Lower leg skin (tissue), 3 donors: Measurements from ENCODE around the gene EIF2AK2.

Experiments
- POLR2A ChIP-seq, 2 donors: fragments of 450-650 bp; IDR thresholded peaks; one replicate each; pipeline ENCODE4 v1.6.1; 2016 to 2017; ENCODE audit warnings: antibody characterized with exemption in 2 of 2, mild to moderate bottlenecking in 1 of 2, moderate library complexity in 1 of 2
- TF ChIP-seq, protein P1 (sequence below), 3 donors: fragments of 450-650 bp; IDR thresholded peaks; one replicate each; pipeline ENCODE4 v1.5.1; 2016; ENCODE audit warnings: antibody characterized with exemption in 3 of 3, mild to moderate bottlenecking in 3 of 3, moderate library complexity in 2 of 3

DNA sequence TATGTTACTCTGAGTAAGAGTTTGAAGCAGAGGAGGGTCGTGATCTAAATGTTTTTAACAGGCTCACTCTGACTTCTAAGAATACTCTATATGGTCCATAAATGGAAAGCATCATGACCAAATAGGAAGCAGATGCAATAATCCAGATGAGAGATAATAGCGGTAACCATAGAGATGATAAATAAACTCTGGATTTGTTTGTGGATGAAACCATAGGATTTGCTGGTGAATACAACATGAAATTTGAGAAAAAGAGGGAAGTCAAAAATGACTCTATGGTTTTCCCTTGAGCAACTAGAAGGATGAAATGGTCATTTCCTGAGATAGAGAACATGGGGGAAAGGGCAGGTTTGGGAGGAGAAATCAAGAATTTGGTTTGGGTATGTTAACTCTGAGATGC lies 76.5 kb downstream of the EIF2AK2 start:
- TF ChIP-seq, protein P1, sequence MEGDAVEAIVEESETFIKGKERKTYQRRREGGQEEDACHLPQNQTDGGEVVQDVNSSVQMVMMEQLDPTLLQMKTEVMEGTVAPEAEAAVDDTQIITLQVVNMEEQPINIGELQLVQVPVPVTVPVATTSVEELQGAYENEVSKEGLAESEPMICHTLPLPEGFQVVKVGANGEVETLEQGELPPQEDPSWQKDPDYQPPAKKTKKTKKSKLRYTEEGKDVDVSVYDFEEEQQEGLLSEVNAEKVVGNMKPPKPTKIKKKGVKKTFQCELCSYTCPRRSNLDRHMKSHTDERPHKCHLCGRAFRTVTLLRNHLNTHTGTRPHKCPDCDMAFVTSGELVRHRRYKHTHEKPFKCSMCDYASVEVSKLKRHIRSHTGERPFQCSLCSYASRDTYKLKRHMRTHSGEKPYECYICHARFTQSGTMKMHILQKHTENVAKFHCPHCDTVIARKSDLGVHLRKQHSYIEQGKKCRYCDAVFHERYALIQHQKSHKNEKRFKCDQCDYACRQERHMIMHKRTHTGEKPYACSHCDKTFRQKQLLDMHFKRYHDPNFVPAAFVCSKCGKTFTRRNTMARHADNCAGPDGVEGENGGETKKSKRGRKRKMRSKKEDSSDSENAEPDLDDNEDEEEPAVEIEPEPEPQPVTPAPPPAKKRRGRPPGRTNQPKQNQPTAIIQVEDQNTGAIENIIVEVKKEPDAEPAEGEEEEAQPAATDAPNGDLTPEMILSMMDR (IDR thresholded peaks at IDR 0.05) = no peak
- TF ChIP-seq POLR2A (IDR thresholded peaks at IDR 0.05) = no peak
